Neural crest cell (in vitro differentiated cells): ENCODE results near the gene ACACB. TPM values are rescaled to one million over a fixed set of nuclear protein-coding genes. Genes with fewer than 3 reads are reported as not detected.
A peak's percentile ranks its signal among the peaks of the same experiment; 100 is the strongest.

Experiments
- DNase-seq: peaks from one replicate; pipeline ENCODE4 v3.0.0; 2021; ENCODE audit warnings: low read depth, mixed read lengths, low spot score
- H3K27ac Mint-ChIP-seq: one replicate; pipeline ENCODE4 v1.8.0; 2021; ENCODE audit warnings: mild to moderate bottlenecking, mixed read lengths; ENCODE audit not compliant: unreplicated experiment
- H3K27me3 Mint-ChIP-seq: 2 replicates; pipeline ENCODE4 v1.8.0; 2021; ENCODE audit warnings: low read depth, mild to moderate bottlenecking, mixed read lengths
- H3K36me3 Mint-ChIP-seq: 2 replicates; pipeline ENCODE4 v1.8.0; 2021; ENCODE audit warnings: low read depth, mild to moderate bottlenecking, mixed read lengths
- H3K4me1 Mint-ChIP-seq: 2 replicates; pipeline ENCODE4 v1.8.0; 2021; ENCODE audit warnings: mixed read lengths
- H3K4me3 Mint-ChIP-seq: one replicate; pipeline ENCODE4 v1.8.0; 2021; ENCODE audit warnings: mild to moderate bottlenecking, mixed read lengths
- H3K9me3 Mint-ChIP-seq: 2 replicates; pipeline ENCODE4 v1.8.0; 2021; ENCODE audit warnings: mixed read lengths
- total RNA-seq: library from RNA; stranded (reverse); gene quantifications from 2 replicates; pipeline ENCODE4 v1.2.1, GENCODE V29; 2021
- TF ChIP-seq, protein P1 (sequence below): fragments of 200-600 bp; sonication (generic); conservative IDR thresholded peaks from 2 replicates; pipeline ENCODE4 v1.5.0; 2021; ENCODE audit warnings: antibody characterized with exemption, mild to moderate bottlenecking

ACACB gene
- total RNA-seq, 1 donor from 2014 or later, result 15.9 TPM

DNA sequence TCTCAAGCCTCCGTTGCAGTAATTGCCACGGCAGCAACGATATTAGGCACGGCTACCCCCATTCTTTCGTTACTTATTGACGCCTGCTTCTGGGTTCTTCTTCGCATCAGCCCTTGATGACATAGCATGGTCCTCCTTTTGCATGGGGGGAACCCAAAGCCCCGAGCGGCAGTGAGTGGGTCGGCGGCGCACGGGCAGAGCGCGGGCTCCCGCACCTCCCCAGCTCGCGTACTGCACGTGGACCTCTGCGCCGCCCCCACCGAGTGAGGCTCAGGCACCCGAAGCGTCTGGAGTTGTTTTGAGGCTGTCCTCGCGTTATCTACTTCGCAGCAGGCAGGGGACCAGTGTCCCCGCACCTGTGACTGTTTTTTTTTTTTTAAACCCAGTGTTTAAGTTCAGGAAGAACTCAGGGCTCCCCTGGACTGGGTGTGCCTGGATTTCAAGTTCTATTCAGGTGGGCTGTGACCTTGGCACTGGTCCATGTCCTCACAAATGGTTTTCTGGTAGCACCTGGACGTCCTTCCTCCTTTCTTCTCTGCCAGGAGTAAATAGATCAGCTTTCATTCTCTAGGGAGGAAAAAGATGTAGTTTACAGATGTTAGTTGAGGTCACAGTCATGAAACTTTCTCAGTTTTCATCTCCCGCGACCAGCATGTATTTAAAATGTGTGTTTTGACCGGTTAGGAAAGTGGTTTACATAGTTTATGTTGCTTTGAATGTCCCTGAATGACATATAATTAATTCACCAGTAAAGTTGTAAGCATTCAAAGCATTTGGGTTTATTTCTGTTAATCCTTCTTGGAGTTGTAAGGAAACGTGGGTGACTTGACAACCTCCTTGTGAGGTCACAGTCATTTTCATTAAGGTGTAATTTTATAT is 194.1 kb downstream of the ACACB start:
- Mint-ChIP-seq H3K9me3 (no peaks in the 10 kb centered on the region), H3K27ac (no peak overlapping the region), H3K4me3 (peak overlapping the region; percentile 73), H3K4me1 (peaks cover 10% of the 10 kb centered on the region), H3K27me3 (peaks cover 94% of the 10 kb centered on the region), H3K36me3 (no peaks in the 10 kb centered on the region)
- TF ChIP-seq, protein P1, sequence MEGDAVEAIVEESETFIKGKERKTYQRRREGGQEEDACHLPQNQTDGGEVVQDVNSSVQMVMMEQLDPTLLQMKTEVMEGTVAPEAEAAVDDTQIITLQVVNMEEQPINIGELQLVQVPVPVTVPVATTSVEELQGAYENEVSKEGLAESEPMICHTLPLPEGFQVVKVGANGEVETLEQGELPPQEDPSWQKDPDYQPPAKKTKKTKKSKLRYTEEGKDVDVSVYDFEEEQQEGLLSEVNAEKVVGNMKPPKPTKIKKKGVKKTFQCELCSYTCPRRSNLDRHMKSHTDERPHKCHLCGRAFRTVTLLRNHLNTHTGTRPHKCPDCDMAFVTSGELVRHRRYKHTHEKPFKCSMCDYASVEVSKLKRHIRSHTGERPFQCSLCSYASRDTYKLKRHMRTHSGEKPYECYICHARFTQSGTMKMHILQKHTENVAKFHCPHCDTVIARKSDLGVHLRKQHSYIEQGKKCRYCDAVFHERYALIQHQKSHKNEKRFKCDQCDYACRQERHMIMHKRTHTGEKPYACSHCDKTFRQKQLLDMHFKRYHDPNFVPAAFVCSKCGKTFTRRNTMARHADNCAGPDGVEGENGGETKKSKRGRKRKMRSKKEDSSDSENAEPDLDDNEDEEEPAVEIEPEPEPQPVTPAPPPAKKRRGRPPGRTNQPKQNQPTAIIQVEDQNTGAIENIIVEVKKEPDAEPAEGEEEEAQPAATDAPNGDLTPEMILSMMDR, result no peak
- DNase-seq, result no peak

Other genes starting within 250 kb of the ACACB start
- gene DAO, start 236.5 kb upstream of the ACACB start, total RNA-seq, result not detected in 2 replicates
- 1.9 and 2.2 TPM in 2 replicates for gene SVOP, start 95.5 kb upstream of the ACACB start, total RNA-seq
- gene USP30, start 64.0 kb upstream of the ACACB start, total RNA-seq, result 15.4 and 20.9 TPM in 2 replicates
- gene ALKBH2, start 23.1 kb upstream of the ACACB start, total RNA-seq, result 33.1 and 36.2 TPM in 2 replicates
- gene UNG, start 19.0 kb upstream of the ACACB start, total RNA-seq, result 77.6 and 78.7 TPM in 2 replicates
- gene FOXN4, start 192.7 kb downstream of the ACACB start, total RNA-seq, result 1.3 and 1.7 TPM in 2 replicates
- not detected in 2 replicates for gene MYO1H, start 231.3 kb downstream of the ACACB start, total RNA-seq